HepG2 (cell line): ENCODE results near the gene BCDIN3D. TPM values are rescaled to one million over a fixed set of nuclear protein-coding genes. Genes with fewer than 3 reads are reported as not detected.

ENCODE experiments used
- ATAC-seq: fragments of 200-7000 bp; cut with Tn5 transposase; 3 replicates; pipeline ENCODE4 v1.9.1; 2020; ENCODE audit warnings: mild to moderate bottlenecking, moderate library complexity
- BruUV-seq: library from RNA; stranded (reverse); fragments of 400-500 nt; replicated peaks from 2 replicates; lab custom pipeline; 2021; lab: Mats Ljungman, UMichigan
- CTCF ChIA-PET: fragments of 300-600 bp; formaldehyde crosslinking; extraction: SDS; loops from one replicate; lab custom pipeline; 2021; ENCODE audit warnings: low total read pairs, inconsistent platforms, low intra/inter-chr PET ratio; lab: Yijun Ruan, JAX
- POLR2A ChIA-PET: fragments of 350-600 bp; sonication (Branson Sonifier 250); formaldehyde crosslinking; loops from one replicate; lab custom pipeline; 2020; ENCODE audit warnings: antibody characterized with exemption, inconsistent platforms; lab: Yijun Ruan, JAX
- DNase-seq: peaks from one replicate; pipeline ENCODE4 v3.0.0-alpha.2; 2015; ENCODE audit warnings: low spot score
- FAIRE-seq: peaks from 3 replicates; lab custom pipeline; 2011; peaks lifted over from hg19 to GRCh38; lab: Jason Lieb, UNC
- H2AFZ ChIP-seq: one replicate; pipeline ENCODE4 v1.6.1; 2011; ENCODE audit warnings: low read length, inconsistent platforms
- H3K27ac ChIP-seq: fragments of 300-600 bp; 3 replicates; pipeline ENCODE4 v1.8.0; 2011; ENCODE audit warnings: mixed run types, mild to moderate bottlenecking, mixed read lengths, low read length, inconsistent platforms; ENCODE audit not compliant: insufficient read depth; ENCODE audit errors: extremely low read length
- H3K27me3 ChIP-seq, 2 experiments: fragments of 200-600 bp in 1 of 2; 2 replicates in 1 of 2; 3 replicates in 1 of 2; pipeline versions ENCODE4 v1.6.0 to v1.8.0; 2011; ENCODE audit warnings: low read length in 2 of 2, mild to moderate bottlenecking in 2 of 2, moderate library complexity in 2 of 2, inconsistent platforms in 1 of 2; ENCODE audit not compliant: insufficient read depth in 2 of 2, control insufficient read depth in 1 of 2
- H3K36me3 ChIP-seq, 2 experiments: fragments of 200-600 bp in 1 of 2; replicated peaks in 1 of 2; 2 replicates in 1 of 2; 3 replicates in 1 of 2; pipeline versions ENCODE4 v1.5.1 to v1.8.0; 2011; ENCODE audit warnings: low read length in 2 of 2, inconsistent platforms in 1 of 2; ENCODE audit not compliant: insufficient read depth in 2 of 2, control insufficient read depth in 1 of 2
- H3K4me1 ChIP-seq: 2 replicates; pipeline ENCODE4 v1.5.1; 2012; ENCODE audit warnings: low read length, inconsistent platforms; ENCODE audit not compliant: insufficient read depth
- H3K4me2 ChIP-seq: 2 replicates; pipeline ENCODE4 v1.6.0; 2011; ENCODE audit warnings: low read depth, low read length, inconsistent platforms
- H3K4me3 ChIP-seq, 3 experiments: fragments of 200-600 bp in 1 of 3; sonication (generic), shearing (Covaris generic) in 1 of 3; replicated peaks in 1 of 3; 2 replicates each; pipeline ENCODE4 v1.5.1; 2011 to 2016; ENCODE audit warnings: low read length in 3 of 3, inconsistent platforms in 2 of 3, low read depth in 2 of 3, mild to moderate bottlenecking in 2 of 3, control low read depth in 1 of 3, mixed read lengths in 1 of 3; ENCODE audit not compliant: insufficient read depth in 1 of 3
- H3K79me2 ChIP-seq: one replicate; pipeline ENCODE4 v1.6.1; 2011; ENCODE audit warnings: low read length, inconsistent platforms; ENCODE audit not compliant: insufficient read depth
- H3K9ac ChIP-seq: 2 replicates; pipeline ENCODE4 v1.6.0; 2011; ENCODE audit warnings: mild to moderate bottlenecking, low read depth, low read length, inconsistent platforms; ENCODE audit not compliant: insufficient read depth
- H3K9me3 ChIP-seq: 2 replicates; pipeline ENCODE4 v1.5.1; 2012; ENCODE audit warnings: mild to moderate bottlenecking, low read length
- H4K20me1 ChIP-seq: 2 replicates; pipeline ENCODE4 v1.6.0; 2011; ENCODE audit warnings: inconsistent platforms, mild to moderate bottlenecking, low read length, moderate library complexity; ENCODE audit not compliant: insufficient read depth
- CREM ChIP-seq, 2 experiments: sonication (generic) in 1 of 2; formaldehyde crosslinking in 1 of 2; IDR thresholded peaks; 2 replicates each; pipeline versions ENCODE4 v1.4.0 to v1.6.1; 2016 to 2020; ENCODE audit warnings: antibody characterized with exemption in 1 of 2, mild to moderate bottlenecking in 1 of 2, missing genetic modification reagents in 1 of 2
- MAFF ChIP-seq: IDR thresholded peaks from 2 replicates; pipeline ENCODE4 v1.6.1; 2011; ENCODE audit warnings: low read depth, low read length, improper control_type of control experiment
- NCOA2 ChIP-seq: sonication (generic); formaldehyde crosslinking; IDR thresholded peaks from 2 replicates; pipeline ENCODE4 v1.8.0; 2022; ENCODE audit warnings: inconsistent platforms
- ZNF12 ChIP-seq: sonication (generic); formaldehyde crosslinking; IDR thresholded peaks from 2 replicates; pipeline ENCODE4 v1.5.0; 2020; ENCODE audit warnings: missing genetic modification reagents
- ZNF367 ChIP-seq: sonication (generic); formaldehyde crosslinking; IDR thresholded peaks from 2 replicates; pipeline ENCODE4 v1.4.0; 2020; ENCODE audit warnings: missing genetic modification reagents, borderline replicate concordance
- ZNF629 ChIP-seq: sonication (generic); formaldehyde crosslinking; conservative IDR thresholded peaks from 2 replicates; pipeline ENCODE4 v1.5.0; 2020; ENCODE audit warnings: missing genetic modification reagents
- WGBS: methylation state at CpG from one replicate; pipeline ENCODE4 v1.1.6; 2017; ENCODE audit warnings: low lambda C conversion rate; 5-methylcytosine and 5-hydroxymethylcytosine counted together
- in situ Hi-C: cut with HindIII; loops from 2 replicates; pipeline ENCODE4 v1.10.0; 2017; ENCODE audit warnings: low pct_unique_long_range_greater_than_20kb; ENCODE audit not compliant: extremely low pct_ligation_motif_present
- intact Hi-C: fragments of 100-400 bp; cut with micrococcal nuclease; formaldehyde crosslinking; loops from one replicate; pipeline ENCODE4 v1.10.0; 2022; ENCODE audit not compliant: unreplicated experiment
- polyA plus RNA-seq, 8 experiments: library from polyadenylated mRNA; depleted of rRNA in 3 of 8; stranded (reverse) in 7 of 8; unstranded in 1 of 8; fragments of >200 nt; fragmentation: Illumina TruSeq in 4 of 8; extraction: Trizol in 4 of 8; gene quantifications; 2 replicates each; pipeline versions ENCODE4 v1.2.1 to v1.2.3, GENCODE V29; 2011 to 2016; ENCODE audit warnings: low read depth in 4 of 8, missing spikeins in 1 of 8, mixed read lengths in 1 of 8; ENCODE audit not compliant: insufficient read depth in 1 of 8
- total RNA-seq, 5 experiments: library from RNA; depleted of rRNA; stranded (reverse); fragments of >200 nt; fragmentation: Illumina TruSeq; extraction: Trizol; gene quantifications; 2 replicates each; pipeline ENCODE4 v1.2.3, GENCODE V29; 2016; ENCODE audit warnings: low read depth in 1 of 5

Gene BCDIN3D
- total and polyA plus RNA-seq, 2 of the 13 experiments (the other 11 are each of a cell fraction or from before 2014, with no cell fraction given) = 2.2 to 2.5 TPM

- Histone ChIP-seq H3K9me3 (peaks cover 26% of the 10 kb centered on the region), H3K9ac (no peak overlapping the region), H3K4me1 (no peaks in the 10 kb centered on the region), H2AFZ (no peak overlapping the region), H3K79me2 (no peaks in the 10 kb centered on the region), H4K20me1 (no peaks in the 10 kb centered on the region), H3K36me3 (no peaks in the 10 kb centered on the region), H3K27me3 (peaks cover 0 to 7% of the 10 kb centered on the region in 2 experiments; a peak in 2 of 5 replicates), H3K4me3 (no peak overlapping the region), H3K4me2 (no peak overlapping the region), H3K27ac (no peak overlapping the region)
- in situ Hi-C loops (no loop called here), intact Hi-C loops (no loop called here)
- TF ChIP-seq ZNF367 (CRISPR knock-in tag) = no peak
- no peak for TF ChIP-seq CREM (IDR thresholded peaks at IDR 0.05)
- TF ChIP-seq CREM (CRISPR knock-in tag; IDR thresholded peaks at IDR 0.05) = no peak
- no peak for TF ChIP-seq NCOA2 (CRISPR knock-in tag)
- no peak for TF ChIP-seq ZNF12
- BruUV-seq = no TSS peak
- ChIA-PET CTCF (no interaction called here), POLR2A (no interaction called here)
- WGBS = 0% methylated on average over 1 of the region's 5 CpGs
- ATAC-seq (no peak), FAIRE-seq (no peak), DNase-seq (no peak)
Measured at GRCh38 chr12:49877066-49877465, 34.2 kb upstream of the BCDIN3D start.

GRCh38 chr12:49876070-49876469 is 33.2 kb upstream of the BCDIN3D start:
- no peak overlapping the region for H3K4me2 ChIP-seq
- H3K4me3 ChIP-seq = no peak overlapping the region
- H3K9ac ChIP-seq = no peak overlapping the region
- no peak overlapping the region for H3K27ac ChIP-seq
- POLR2A ChIA-PET = no interaction called here
- DNase-seq = no peak
- TF ChIP-seq ZNF629 (peak; percentile 24; the same call in 1 of the 2 replicates), MAFF (no peak)
- TF ChIP-seq, all 625 proteins: peak for 1
- FAIRE-seq = no peak
- in situ Hi-C loops (no loop called here), intact Hi-C loops (no loop called here)
- Histone ChIP-seq H4K20me1 (no peaks in the 10 kb centered on the region), H2AFZ (no peak overlapping the region), H3K27me3 (peaks cover 0 to 8% of the 10 kb centered on the region in 2 experiments; a peak in 1 of 5 replicates), H3K36me3 (no peaks in the 10 kb centered on the region), H3K9me3 (peaks cover 26% of the 10 kb centered on the region), H3K79me2 (no peaks in the 10 kb centered on the region), H3K4me1 (no peaks in the 10 kb centered on the region)
- BruUV-seq = no TSS peak
- 36% methylated on average over 3 of the region's 3 CpGs for WGBS
- CTCF ChIA-PET = no interaction called here
- ATAC-seq = no peak
